Amygdala (tissue), 56 donors: Measurements from ENCODE around the gene FBXO40.
A peak's percentile ranks its signal among the peaks of the same experiment; 100 is the strongest.

Experiments
- DNase-seq, 56 donors: peaks; one replicate each; lab custom pipeline; 2025; lab: John Stamatoyannopoulos, UW

FBXO40 gene

DNA sequence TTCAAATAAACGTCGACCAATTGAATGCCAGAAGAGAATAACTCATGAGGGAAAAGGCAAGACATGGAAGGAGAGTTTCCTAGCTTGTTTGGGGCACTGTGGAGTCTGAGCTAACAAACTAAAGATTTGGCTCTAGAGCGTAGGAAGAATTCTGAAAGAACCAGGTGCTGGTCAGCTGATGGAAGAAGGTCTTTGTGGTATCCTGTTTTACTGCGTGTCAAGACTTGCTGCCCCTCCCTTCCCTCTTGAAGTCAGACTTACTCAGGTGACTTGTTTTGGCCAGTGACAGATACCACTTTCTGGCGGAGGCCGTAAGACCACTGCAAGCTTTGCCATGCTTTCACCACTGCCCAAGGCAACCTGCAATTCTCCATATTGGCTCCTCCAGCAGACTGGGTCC is 68.2 kb downstream of the FBXO40 start:
- no peak for DNase-seq

DNA sequence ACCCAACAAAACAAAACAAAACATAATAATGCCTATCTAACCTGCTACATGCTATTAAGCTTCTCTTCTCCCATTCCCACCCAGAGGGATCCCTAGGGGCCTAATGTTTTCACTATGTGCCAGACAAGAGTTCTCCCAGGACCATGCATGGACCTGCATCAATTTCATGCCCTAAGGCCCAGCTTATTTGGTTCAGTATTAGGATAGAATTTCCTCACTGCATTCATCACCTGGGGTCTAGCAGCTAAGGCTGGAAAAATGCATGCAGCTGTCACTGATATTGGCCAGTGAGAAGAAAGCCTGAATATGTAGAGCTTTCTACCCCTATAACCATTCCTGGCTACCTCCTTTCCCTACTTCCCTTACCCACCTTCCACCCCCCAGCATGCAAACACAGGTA is 69.6 kb downstream of the FBXO40 start:
- no peak for DNase-seq

DNA sequence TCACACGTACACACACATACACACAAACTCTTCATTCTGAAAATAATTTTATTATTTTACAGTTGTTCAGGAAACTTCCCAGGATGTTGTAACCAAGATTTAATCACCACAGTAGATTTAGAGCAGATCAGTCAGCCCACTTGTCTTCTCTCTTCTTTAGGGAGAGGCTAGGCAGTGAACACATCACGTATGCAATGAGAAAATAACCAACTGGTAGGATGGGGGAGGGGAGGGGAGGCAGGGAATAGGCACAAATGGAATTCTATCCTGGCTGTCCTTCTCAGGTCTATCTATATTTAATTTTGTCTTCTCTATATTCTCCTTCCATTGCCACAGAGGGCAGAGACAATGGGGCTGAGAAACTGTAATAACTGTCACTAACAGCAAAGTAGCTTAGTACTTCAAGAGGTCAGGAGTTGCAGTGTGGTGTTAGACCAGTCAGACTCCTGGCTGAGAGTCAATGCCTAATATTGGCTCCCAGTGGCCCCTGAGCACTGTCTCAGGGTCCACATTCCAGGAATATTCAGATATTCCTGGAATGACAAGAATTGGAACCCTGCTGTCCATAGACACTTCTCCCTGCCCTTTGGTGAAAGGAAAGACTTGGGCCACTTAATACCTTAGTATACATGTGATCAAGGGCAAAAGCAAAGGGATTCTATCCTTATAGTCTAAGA is 70.1 kb downstream of the FBXO40 start:
- no peak for DNase-seq

DNA sequence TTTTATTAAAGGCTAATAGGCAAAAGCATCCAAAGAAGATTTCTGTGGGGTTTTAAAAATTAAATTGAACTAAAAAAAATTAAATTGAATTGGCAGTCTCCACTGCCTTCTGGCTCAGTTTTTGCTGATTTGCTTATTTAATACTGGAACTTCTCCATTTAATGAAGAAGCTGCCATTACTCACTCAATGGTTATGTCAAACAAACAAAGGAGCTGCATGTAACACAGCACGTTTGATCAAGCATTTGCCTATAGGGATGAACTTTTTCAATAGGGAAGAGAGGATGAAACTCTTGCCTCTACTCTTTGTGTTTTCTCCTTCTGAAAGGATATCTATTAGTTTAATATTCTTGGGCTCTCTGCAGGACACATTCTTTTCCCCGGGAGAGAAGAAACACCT is 72.3 kb downstream of the FBXO40 start:
- DNase-seq = no peak

DNA sequence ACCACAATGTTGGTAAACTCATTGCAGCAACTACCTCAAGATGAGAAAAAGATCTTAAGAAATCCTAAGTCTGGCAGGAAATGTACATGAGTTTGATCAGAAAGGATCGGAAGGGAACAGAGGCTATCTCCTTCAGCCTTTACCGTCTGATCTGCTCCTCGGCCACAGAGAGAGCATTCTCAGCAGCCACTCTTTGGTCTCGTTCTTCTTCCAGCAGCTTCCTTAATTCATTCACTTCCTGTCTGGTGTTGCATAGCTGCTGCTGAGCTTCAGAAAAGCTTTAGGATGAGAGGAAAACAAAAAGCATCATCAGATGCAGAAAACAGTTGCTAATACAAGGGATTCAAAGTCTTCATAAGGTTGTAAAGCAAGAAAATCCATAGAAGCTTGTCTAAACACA is 74.2 kb downstream of the FBXO40 start:
- DNase-seq = peak in 1 of 56 donors; percentile 5

DNA sequence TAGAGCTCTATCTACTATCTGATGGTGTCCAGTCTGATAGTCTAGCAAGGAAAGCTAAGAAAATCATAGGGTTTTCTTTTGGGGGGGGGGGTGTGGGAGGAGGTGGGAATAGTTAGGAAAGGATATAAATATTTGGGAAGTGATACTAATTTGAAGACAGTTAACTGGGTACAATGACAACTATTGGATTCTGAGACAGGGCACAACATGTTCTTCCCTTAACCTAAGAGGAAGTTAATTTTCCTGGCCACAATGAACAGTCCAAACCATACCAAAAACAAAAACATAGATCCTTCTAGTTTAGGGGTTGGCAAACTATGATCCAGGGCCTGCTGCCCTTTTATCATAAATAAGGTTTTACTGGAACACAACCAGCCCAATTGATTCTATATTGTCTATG is 77.5 kb downstream of the FBXO40 start:
- DNase-seq = no peak

DNA sequence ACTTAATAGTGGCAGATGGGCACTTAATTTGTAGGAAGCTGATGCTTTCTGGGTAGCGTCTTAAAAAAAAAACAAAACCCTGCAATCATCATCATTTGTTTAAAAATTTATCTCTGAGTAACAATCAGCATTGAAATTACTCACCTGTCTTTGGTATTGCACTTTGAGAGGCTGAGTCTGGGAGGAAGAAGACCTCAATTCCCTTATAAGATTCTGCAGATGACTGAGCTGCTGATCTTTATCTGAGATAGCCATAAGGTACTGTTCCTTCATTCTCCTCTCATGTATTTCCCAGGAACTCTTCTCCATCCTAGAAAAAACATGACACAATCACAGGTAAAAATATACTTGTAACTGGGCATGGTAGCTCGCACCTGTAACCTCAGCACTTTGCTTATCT is 84.0 kb downstream of the FBXO40 start:
- DNase-seq = no peak
